Skeletal muscle cell (primary cell): ENCODE measurements around the gene MMAB.

Experiments
- DNase-seq: peaks from one replicate; pipeline ENCODE4 v3.0.0-alpha.2; 2010; ENCODE audit warnings: low read depth
- H3K4me3 ChIP-seq: 2 replicates; pipeline ENCODE4 v1.5.1; 2011; ENCODE audit warnings: low read depth, mild to moderate bottlenecking, control low read depth, low read length, moderate library complexity

MMAB gene

GRCh38 chr12:109547286-109547685, 26.0 kb downstream of the MMAB start:
- H3K4me3 ChIP-seq: no peak overlapping the region
- no peak for DNase-seq

DNA sequence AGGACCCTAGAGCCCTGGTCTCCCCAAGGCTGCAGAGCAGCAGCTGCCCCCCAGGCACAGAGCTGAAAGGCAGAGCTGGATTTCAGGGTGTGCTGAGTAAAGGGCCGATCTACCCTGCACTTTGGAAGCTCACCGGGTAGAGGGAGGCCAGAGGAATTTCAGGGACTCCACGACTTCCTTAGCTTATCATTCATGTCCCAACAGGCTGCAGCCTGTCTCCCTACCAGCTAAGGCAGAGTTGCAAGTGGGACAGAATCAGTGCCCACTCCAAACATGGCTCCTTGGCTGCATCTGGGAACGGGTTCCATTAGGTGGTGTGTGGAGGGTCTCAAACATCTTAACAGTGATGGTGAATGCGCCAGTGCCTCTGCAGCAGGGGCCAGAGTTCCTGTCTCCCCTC, 27.5 kb downstream of the MMAB start:
- DNase-seq: no peak

DNA sequence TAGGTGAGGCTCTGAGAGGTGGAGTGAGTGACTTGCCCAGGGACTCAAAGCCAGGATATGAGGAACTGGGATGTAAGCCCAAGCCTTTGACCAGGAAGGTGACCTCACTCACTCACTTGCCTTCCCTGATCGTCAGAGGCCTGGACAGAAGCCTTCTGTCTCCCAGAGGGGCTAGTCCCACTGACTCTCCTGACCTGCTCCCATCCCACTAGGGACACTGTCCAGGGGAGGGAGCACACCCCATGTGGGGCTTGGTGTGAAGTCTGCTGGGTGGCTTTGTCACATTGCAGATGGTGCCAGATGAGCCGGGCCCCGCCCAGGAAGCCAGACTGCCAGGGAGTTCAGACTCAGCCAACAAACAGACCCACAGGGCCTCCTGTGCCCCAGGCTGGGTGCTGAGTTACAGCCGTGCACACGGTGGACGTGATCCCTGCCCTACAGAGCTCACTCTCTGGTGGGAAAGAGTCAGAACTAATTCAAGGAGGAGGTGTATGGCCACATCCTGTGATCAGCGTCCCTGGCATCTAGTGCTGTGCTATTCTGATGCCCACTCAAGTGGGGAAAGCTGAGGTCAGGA, 28.3 kb downstream of the MMAB start:
- no peak for DNase-seq

More for the DNA sequence above, 27.5 kb downstream of the MMAB start:
- no peak overlapping the region for H3K4me3 ChIP-seq

GRCh38 chr12:109542876-109543275, 30.4 kb downstream of the MMAB start:
- DNase-seq: no peak
- no peak overlapping the region for H3K4me3 ChIP-seq

More for the DNA sequence above, 28.3 kb downstream of the MMAB start:
- H3K4me3 ChIP-seq: no peak overlapping the region

- DNase-seq: no peak
- H3K4me3 ChIP-seq: no peak overlapping the region
Observed at GRCh38 chr12:109542014-109542413, 31.3 kb downstream of the MMAB start.

DNA sequence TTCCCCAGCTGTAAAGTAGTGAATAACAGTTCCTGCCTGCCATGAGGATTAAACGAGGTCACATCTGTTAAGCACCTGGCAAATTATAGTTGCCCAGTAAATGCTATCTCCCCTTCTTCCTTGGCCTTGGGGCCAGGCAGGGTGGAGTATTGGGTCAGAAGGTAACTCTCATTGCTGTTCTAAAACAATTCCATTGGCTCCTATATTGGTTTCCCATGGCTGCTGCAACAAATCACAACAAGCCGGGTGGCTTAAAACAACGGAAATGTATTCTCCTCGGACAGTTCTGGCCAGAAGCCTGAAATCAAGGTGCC, 31.9 kb downstream of the MMAB start:
- H3K4me3 ChIP-seq: no peak overlapping the region
- no peak for DNase-seq

DNA sequence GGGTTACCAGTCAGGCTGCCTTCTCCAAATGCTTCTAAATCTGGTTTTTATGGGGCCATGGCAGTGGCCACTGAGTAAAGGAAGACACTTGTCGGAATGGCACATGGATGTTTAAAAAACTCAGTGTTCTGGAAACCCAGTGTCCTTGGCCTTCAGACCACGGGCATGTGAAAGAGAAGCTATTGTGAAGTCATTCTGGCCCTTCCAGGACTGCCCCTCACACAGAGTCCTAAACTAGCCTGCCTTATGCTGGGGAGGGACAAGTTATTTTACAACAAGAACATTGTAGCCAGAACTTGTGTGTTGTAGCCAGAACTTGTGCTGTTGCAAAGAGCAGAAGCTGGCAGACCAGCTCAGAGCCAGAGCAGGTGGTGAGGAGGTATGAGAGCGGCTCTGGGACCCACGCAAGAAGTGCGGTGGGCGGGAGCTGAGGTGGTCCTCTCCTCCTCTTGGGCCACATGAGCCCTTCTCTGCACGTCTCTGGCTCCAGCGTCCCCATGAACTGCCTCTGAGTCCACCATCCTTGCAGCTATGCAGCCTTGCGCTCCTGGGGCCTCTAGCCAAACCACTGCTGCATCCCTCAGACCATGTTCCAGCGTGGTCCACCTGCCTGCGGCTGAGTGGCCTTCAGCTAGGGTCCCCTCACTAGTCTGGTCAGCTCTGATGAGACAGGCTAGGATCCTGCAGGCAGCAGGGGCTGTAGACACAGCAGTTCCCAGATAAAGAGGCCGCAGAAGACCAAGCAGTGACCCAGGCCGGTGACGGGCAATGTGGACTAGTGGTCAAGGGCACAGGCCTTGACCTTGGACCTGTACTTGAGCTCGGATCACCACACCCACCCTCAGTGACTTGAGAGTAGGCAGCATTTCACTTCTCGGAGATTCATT, 32.5 kb downstream of the MMAB start:
- H3K4me3 ChIP-seq: no peak overlapping the region
- no peak for DNase-seq

GRCh38 chr12:109539508-109539907, 33.8 kb downstream of the MMAB start:
- H3K4me3 ChIP-seq: no peak overlapping the region
- no peak for DNase-seq

DNA sequence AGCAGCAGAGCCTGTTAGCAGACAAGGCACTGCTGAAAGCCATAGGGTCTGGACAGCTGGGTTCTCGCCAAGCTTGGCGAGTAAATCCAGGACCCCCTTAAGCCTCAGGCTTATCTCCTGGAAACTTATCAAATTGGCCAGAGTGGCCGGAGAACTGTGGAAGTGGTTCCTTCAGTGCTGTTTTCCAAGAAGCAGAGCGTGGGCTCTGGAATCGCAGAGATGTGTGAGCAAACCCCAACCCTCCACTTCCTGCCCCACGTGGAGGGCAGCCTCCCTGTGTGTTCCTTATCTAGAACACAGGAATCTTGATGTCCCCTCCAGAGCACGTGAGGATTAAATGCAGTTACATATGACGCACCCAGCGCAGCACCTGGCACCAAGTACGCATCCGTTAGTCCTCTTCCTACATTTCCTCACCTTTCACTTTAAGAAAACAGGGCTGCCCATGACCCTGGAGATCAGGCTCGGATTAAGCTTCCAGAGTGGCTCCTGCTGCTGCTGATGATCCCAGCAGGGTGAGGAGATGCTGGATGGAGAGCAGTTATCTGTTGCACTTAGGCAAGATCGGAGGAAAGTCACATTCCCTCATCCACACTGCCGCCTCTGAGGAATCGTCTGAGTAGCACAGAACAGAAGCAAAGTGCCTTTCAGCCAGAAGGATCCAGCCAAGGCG, 35.0 kb downstream of the MMAB start:
- no peak for DNase-seq
- H3K4me3 ChIP-seq: no peak overlapping the region

DNA sequence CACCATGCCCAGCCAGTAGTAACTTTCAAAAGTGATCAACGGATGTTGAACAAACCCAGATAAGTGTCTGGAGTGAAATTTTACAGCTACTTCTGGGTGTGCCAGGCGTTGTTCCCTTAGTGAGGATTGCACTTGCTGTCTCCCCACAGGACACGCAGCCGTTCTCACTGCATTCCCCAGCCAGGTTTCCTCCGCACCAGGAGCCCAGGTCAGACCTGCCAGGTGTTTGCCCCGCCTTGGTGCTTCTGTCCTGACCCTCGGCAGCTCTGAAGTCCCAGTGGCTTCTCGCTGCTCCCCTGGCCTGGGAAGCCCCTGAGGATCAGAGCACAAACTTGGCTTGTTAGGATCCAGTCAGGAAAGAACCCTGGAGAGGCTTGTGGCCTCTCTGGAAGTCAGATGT, 36.2 kb downstream of the MMAB start:
- no peak overlapping the region for H3K4me3 ChIP-seq
- no peak for DNase-seq

- H3K4me3 ChIP-seq: no peak overlapping the region
- DNase-seq: no peak
Observed at GRCh38 chr12:109535863-109536250, 37.4 kb downstream of the MMAB start.

GRCh38 chr12:109535231-109535862, 38.0 kb downstream of the MMAB start:
- no peak overlapping the region for H3K4me3 ChIP-seq
- DNase-seq: no peak

DNA sequence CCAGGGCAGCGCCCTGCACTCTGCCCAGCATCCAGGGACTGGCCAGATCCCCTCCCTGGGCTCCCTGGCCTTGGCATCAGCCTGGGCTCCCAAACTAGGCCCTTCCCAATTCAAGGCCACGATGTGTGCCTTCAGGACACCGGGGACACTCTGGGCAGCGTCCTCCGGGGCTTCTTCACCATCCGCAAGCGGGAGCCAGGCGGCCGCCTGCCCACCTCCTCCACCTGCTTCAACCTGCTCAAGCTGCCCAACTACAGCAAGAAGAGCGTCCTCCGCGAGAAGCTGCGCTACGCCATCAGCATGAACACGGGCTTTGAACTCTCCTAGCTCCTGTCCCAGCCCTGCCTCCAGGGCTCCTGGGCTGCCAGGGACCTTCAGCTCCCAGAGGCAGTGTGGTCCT, 38.8 kb downstream of the MMAB start:
- no peak for DNase-seq
- no peak overlapping the region for H3K4me3 ChIP-seq

DNA sequence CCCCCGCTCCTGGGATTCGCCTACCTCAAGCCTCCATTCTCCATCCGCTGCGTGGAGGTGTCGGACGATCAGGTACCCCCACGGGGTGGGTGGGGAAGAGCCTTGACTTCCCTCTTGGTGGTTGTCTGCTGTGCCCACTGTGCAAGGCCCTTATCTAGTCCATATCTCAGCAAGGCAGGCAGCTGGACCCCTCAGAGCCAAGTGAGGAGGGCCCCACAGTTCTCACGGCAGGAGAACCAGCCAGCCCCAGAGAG, 39.9 kb downstream of the MMAB start:
- no peak for DNase-seq
- H3K4me3 ChIP-seq: no peak overlapping the region

DNA sequence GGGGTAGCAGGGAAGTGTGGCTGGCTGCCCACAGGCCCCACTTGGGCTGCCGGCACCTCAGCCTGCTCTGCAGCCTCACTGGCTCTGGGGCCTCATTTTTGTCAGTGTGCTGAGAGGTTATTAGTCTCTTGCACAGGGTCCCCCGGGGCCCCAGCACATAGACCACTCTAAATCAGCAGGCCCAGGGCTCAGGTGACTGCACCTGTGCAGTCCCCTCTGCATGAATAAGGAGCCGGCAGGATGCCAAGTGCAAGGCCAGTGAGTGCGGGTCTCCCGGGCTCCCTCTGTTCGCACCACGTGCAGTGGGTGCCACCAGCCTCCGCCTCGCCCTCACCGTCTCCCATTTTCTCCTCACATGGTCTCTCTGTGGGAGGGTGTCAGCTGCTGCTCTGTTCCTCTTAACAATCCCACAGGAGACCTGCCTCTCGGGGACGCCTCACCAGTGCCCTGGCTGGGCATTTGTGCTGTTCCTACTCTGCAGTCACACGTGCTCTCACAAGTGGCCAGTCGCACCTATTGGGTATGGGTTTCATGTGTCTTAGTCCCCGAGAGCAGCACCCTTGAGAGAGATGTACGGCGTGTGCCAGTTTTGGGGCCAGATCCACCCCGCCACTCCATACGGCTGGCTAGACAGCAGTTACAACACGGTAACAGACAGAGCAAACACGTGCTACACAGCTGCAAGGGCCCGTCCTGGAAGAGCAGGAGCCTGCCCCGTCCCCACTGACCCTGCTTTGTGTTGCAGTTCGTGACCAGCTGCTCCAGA, 40.4 kb downstream of the MMAB start:
- H3K4me3 ChIP-seq: no peak overlapping the region
- DNase-seq: no peak

DNA sequence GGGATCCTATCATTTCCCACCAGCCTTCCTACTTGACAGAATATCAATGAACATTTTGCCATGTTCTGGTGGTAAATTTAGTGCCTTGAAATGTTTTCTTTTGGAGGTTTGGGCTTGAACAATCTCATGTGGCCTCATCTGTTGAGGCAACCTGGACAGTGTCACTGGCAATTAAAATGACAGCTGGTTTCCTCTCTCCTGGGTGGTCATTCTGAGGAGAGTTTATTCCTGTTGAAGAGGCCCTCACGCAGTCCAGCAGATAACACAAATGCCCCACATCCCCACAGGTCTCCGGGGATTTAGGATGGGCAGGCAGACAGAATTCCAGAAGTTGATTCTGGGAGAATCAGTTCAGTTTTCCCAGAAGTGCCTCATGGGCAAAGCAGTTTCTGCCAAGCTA, 41.9 kb downstream of the MMAB start:
- no peak for DNase-seq
- no peak overlapping the region for H3K4me3 ChIP-seq

DNA sequence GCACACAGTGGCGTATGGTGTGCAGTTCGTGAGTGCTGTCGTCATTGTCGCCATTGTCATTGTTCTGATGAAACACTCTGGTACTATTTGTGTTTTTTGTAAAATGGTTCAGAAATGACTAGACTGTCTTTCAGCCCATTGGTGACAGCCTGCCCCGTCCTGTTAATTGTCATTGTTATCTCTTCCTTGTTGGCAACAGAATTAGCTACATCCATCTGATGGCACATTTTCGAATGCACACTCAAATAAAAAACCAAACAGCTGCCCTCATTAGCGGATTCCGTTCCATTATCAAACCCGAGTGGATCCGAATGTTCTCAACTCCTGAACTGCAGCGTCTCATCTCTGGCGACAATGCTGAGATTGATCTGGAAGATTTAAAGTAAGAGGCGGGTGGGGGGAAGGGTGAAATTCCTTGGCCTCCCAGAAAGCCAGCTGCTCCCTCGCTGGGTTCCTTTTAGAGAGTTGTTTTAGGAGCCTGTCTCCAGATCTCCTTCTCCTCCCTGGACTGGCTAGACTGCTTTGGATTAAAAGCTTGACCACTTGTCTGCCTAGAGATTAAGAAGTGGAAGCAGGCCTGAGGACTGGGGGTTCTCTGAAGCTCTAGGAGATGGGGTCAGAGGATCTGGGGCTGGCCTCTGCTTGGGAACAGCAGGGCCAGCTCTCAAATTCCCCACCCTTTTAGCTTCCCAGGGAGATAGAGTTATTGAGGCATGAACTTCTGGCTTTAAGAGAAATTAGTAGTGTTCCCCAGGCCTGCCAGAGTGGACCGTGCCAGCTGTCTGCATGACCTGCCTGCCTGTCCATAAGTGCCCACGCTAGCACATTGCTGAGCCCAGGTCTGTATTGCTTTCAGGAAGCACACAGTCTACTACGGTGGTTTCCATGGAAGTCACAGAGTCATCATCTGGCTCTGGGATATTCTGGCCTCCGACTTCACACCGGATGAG, 43.3 kb downstream of the MMAB start:
- DNase-seq: no peak

GRCh38 chr12:109527489-109528123, 45.7 kb downstream of the MMAB start:
- no peak overlapping the region for H3K4me3 ChIP-seq
- DNase-seq: no peak

More for the DNA sequence above, 43.3 kb downstream of the MMAB start:
- no peak overlapping the region for H3K4me3 ChIP-seq

GRCh38 chr12:109525279-109525585, 48.1 kb downstream of the MMAB start:
- H3K4me3 ChIP-seq: no peak overlapping the region
- no peak for DNase-seq
